ENCODE data around the gene TEX51. TPM values are rescaled to one million over a fixed set of nuclear protein-coding genes. Genes with fewer than 3 reads are reported as not detected.

Gene TEX51
- total RNA-seq, 1 experiment from 2014 or later: not detected

DNA sequence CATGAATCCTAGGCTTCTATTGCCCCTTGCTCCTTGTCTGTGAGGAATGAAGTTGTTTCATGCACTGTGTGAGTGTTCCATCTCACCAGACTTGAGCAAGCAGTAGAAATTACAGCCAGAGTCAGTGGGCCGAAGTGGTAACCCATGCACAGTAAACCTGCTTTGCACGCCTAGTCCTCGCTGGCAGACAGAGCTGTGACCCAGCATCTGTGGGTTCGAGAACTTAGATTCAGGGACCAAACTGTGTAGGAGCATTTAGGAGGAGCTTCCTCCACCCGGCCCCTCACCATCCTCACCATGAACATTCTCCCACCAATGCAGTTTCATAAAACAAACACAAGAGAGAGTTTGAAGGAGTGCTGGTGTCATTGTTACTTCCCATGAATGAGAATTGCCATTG lies 21.6 kb upstream of the TEX51 start:
- Histone ChIP-seq H3K4me3 (replicated peaks in 1 of 2; ENCODE audit: low read depth in 1 of 2, low read length in 2 of 2) (no peak overlapping the region), H4K20me1 (ENCODE audit: insufficient read depth) (no peaks in the 10 kb centered on the region), H3K4me1 (ENCODE audit: control insufficient read depth in 1 of 2, insufficient read depth in 2 of 2, low read length in 2 of 2) (no peaks in the 10 kb centered on the region), H2AFZ (ENCODE audit: low read depth, low read length, poor library complexity, severe bottlenecking) (no peak overlapping the region), H3K9ac (ENCODE audit: low read length) (no peak overlapping the region), H3K79me2 (ENCODE audit: insufficient read depth, low read length) (no peaks in the 10 kb centered on the region), H3K27me3 (ENCODE audit: insufficient read depth, low read length) (no peaks in the 10 kb centered on the region; the same call in 1 of the 2 replicates), H3K9me3 (ENCODE audit: control insufficient read depth in 1 of 2, insufficient read depth in 1 of 2, low read depth in 1 of 2, low read length in 2 of 2) (peaks cover 0 to 6% of the 10 kb centered on the region in 2 experiments; a peak in 2 of 4 replicates), H3K27ac (ENCODE audit: low read depth, low read length) (no peak overlapping the region), H3K36me3 (ENCODE audit: control insufficient read depth in 1 of 2, insufficient read depth in 2 of 2, low read length in 2 of 2) (no peaks in the 10 kb centered on the region), H3K9me2 (ENCODE audit: insufficient read depth) (no peaks in the 10 kb centered on the region), H3K4me2 (ENCODE audit: low read length) (no peak overlapping the region)
- intact Hi-C loops (cut with micrococcal nuclease): no loop called here
- CTCF ChIA-PET: no interaction called here
- no TSS peak for BruUV-seq (replicated peaks)
- TF ChIP-seq, protein P1, sequence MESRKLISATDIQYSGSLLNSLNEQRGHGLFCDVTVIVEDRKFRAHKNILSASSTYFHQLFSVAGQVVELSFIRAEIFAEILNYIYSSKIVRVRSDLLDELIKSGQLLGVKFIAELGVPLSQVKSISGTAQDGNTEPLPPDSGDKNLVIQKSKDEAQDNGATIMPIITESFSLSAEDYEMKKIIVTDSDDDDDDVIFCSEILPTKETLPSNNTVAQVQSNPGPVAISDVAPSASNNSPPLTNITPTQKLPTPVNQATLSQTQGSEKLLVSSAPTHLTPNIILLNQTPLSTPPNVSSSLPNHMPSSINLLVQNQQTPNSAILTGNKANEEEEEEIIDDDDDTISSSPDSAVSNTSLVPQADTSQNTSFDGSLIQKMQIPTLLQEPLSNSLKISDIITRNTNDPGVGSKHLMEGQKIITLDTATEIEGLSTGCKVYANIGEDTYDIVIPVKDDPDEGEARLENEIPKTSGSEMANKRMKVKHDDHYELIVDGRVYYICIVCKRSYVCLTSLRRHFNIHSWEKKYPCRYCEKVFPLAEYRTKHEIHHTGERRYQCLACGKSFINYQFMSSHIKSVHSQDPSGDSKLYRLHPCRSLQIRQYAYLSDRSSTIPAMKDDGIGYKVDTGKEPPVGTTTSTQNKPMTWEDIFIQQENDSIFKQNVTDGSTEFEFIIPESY (IDR thresholded peaks at IDR 0.05; ENCODE audit: extremely low read depth, insufficient replicate concordance, low read length): no peak
- TF ChIP-seq SRF (IDR thresholded peaks at IDR 0.05; ENCODE audit: low read depth) (no peak), EZH2phosphoT487 (IDR thresholded peaks at IDR 0.05; ENCODE audit: borderline replicate concordance) (no peak), YY1 (IDR thresholded peaks at IDR 0.05; ENCODE audit: extremely low read depth, insufficient replicate concordance, low read depth, low read length) (no peak), POLR2A (IDR thresholded peaks at IDR 0.05; ENCODE audit: borderline replicate concordance, extremely low read depth, insufficient read depth, insufficient read length) (no peak), SP1 (IDR thresholded peaks at IDR 0.05; ENCODE audit: low read depth) (no peak), CEBPB (IDR thresholded peaks at IDR 0.05; ENCODE audit: low read depth) (no peak), ELF1 (IDR thresholded peaks at IDR 0.05; ENCODE audit: borderline replicate concordance, low read depth) (no peak), CBX3 (IDR thresholded peaks at IDR 0.05; ENCODE audit: low read depth) (no peak), RAD21 (IDR thresholded peaks at IDR 0.05; ENCODE audit: low read depth) (no peak)
- RAD21 ChIA-PET (ENCODE audit: low non-redundant PET in 1 of 2, low total read pairs in 2 of 2, uncharacterized antibody in 2 of 2, unreplicated experiment in 2 of 2): no interaction called here
- POLR2A ChIA-PET: no interaction called here
- DNase-seq (ENCODE audit: low read depth, low spot score) (no peak), ATAC-seq (no peak)

Data from HCT116 (cell line).